ENCODE data around the gene CLRN3.

The CLRN3 gene

DNA sequence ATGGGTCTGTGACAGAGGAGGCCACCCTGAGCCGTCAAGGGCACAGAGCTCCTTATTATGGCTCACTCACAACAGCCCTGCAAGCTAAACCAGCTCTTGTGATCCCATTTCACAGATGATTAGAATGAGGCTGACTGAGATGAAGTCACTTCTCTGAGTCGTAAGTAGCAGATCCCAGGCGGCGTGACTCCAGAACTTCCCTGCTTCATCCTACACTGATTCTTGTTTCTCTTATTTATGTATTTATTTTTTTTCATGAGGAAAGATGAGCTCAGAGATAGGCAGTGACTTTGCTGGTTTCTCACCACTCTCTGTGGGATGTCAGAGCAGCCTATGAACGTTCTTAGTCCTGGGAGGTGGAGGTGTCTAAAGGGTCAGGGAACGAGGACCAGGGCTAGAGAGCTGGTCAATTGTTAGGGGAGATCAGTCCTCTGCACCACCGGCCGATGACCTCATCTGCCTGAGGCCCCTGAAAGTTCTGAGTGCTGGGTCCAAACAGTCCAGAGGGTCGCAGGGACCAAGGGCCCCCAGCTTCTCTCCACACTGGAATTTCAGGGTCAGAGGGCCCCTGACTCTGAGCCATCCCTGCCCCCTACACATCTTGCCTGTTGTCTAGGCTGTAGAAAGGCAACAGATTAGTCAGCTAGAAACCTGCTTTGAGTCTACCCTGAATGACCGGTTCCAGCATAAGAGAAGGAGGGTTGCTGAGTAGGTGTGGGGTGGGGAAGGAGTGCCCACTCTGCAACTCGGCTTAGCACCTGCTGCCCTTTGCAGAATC is 17.9 kb downstream of the CLRN3 start:
- DNase-seq (ENCODE audit: low read depth) = no peak

DNA sequence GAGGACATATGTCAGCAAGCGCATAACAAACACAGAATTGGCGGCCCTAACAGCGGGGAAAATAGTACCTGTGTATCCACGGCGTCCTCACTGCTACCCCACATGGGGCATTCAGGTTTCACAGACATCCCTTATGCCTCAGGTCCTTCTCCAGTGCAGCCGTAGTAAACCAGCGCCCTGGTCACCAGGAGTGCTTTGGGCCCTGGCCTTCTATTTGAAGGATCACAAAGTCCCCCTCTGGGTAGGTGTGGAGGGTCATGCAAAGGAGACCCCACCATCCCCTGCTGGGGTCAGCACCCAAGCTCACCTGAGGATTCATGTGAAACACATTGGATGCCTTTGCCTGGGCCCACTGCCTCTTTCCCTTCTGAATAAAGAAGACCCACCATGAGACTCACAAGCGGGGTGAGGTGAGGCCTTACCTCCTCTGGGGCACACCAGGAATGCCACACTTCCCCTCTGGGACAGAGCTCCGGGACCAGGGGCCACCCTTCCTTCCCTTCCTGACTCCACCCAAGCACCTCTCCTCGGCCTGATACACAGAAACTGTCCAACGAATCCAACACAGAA is 18.8 kb downstream of the CLRN3 start:
- no peak for DNase-seq (ENCODE audit: low read depth)

DNA sequence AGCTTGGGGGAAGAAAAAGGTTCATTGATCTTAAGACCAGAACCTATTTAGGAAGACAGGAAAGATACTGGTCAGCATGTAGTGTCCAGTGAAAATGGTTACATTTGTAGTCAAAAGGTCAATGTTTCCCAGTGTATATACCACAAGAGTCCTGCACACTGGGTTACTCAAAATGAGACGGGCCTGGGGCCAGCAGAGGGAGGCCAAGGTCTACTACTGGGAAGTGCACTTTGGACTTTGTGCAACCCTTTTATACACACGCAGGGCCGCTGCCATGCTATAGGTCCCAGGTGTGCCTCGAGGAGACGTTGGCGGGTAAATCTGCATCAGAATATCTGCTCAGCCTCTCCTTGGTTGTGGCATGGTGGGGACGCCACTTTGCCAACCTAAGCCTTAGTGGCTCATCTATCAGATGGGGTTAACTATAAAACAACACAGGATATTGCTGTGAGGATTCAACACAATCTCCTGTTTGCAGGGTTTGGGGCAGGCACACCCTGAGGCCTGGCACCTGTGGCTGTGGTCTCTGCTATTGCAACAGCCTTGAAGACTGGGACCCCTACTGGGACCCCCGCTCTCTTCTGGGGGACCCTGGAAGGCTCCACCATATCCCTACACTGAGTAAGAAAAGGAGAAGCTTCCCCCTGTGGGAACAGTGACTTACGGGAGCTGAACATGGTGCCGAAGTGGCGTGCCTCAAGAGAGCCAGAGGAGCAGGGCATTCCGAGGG is 19.7 kb downstream of the CLRN3 start:
- no peak for DNase-seq (ENCODE audit: low read depth)

DNA sequence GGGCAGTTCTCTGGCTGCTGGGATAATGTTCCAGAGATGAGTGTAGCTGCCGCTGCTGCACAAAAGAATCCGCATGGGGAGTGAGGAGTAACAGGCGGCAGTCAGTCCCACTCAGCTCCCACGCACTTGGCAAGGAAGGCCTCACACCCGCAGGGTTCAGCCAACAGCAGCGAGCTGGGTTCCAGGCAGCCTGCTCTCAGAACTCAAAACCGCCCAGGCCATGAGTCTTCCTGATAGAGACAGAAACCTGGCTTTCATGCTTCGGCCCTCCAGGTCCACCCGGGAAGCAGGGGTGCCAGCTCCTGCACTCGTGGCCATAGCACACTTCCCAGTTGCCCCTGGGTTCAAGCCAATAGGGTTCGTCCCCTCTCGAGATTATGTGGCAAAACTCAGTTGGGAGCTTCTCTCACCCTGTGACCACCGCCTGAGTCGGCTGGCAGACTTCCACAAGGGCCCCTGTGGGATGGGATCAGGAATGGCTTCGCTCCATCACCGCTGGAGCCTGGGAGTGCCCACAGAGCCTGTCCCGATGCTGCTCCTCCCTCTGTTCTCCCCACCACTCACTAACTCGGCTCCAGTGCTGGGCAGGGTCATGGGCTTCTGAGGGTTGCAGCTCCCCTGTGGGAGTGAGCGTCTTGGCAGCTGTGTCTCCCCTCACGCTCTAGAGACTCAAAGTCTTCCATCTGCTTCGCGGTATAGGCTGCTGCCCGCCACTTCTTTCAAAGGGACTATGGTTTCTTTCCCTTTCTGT is 20.6 kb downstream of the CLRN3 start:
- no peak for DNase-seq (ENCODE audit: low read depth)

DNA sequence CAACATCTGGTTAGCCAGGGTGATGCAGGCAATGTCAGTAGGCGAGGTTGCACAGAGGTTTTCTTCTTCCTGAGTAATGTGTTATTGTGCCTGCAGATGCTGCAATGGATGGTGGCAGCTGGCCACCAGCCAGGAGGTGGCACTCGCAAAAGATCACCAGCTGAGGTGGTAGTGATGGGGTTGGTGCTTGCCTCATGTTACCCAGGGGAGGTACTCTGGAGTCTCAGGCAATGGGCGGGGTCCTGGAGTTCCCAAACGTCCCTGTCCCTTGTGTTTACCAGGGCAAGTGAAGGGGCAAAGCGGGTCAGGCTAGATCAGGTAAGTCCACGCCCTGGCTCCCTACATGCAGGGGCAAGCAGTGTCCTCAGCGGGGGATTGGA is 21.1 kb downstream of the CLRN3 start:
- no peak for DNase-seq (ENCODE audit: low read depth)

DNA sequence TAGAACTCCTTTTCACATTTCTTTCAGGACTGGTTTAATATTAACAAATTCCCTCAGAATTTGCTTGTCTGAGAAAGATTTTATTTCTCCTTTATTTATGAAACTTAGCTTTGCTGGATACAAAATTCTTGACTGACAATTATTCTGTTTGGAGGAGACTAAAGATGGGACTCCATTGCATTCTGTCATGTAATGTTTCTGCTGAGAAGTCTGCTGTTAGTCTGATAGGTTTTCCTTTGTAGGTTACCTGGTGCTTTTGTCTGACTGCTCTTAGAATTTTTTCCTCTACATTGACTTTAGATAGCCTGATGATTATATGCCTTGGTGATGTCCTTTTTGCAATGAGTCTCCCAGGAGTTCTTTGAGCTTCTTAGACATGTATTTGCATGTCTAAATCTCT is 23.4 kb downstream of the CLRN3 start:
- DNase-seq (ENCODE audit: low read depth) = no peak

DNA sequence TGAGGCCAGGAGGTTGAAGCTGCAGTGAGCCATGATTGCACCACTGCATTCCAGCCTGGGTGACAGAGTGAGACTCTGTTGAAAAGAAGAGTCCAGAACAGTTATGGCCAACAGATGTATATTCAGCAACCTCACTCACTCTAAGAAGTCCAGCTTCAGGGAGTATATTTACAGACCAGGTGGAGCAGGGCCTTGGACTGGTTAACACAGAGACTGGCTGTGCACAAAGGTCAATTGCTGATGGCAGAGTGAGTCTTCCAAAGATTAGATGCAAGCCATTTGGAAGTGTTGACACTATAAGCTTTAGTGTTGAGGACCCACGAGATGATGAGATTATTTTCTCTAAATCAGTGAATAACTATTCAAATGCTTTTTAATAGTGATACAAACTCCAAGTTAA is 24.9 kb downstream of the CLRN3 start:
- DNase-seq (ENCODE audit: low read depth) = no peak

DNA sequence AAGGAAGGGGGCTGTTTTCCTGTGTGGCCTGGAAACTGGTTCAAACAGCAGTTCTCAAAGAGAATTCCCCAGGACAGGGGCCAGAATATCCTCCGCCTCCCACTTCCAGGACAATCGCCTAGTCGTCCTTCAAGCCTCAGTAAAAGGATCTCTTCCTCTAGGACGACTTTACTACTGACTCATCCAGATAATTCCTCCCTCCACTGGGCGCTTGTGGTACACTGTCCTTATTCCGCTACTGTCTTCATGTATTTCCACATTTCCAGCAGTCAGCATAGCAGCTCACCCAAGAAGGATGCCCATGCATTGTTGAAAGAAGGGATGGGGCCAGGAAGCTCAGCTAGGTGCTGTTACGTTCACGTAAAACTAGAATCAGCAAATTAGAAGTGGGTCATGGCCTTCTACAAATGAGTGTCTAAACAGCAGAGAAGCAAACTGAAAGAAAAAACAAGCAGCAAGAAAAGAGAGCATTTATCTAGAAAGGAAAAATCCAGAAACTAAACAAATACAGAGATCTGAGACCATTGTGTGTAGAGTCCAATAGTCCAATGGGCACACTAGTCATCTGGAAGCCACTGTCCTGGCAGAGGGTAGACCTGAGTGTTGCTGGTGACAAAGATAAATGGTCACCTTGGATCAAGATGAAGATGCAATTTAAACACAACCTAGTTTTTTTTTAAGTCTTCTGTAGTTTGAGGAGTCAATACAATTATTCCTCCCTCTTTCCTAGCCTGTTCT is 26.3 kb downstream of the CLRN3 start:
- no peak for DNase-seq (ENCODE audit: low read depth)

DNA sequence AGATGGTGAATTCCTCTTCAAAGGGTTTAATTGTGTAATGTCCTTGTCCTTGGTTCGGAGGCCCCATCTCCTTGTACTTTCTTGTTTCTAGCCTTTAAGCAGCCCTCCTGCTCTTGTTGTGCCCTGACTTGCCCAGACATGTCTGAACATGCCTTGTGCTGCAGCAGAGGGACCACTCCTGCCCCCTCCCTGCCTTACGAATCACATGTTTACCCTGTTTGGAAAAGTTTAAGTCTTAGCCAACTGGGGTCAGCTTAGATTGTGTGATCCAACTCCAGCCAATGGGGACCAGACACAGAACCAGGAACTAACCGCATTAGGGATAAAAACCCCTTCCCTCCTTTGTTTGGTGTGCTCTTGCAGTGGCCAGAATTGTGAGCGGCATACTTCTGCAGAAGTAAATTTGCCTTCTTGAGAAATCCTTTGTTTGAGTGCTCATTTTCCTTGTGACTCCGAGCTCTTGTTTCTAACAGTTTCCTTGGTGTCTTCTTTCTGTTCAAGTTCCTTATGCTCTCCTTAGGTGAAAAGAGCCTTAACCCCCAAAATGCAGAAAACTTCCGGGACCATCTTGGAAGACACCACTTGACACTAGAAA is 29.4 kb downstream of the CLRN3 start:
- no peak for DNase-seq (ENCODE audit: low read depth)

DNA sequence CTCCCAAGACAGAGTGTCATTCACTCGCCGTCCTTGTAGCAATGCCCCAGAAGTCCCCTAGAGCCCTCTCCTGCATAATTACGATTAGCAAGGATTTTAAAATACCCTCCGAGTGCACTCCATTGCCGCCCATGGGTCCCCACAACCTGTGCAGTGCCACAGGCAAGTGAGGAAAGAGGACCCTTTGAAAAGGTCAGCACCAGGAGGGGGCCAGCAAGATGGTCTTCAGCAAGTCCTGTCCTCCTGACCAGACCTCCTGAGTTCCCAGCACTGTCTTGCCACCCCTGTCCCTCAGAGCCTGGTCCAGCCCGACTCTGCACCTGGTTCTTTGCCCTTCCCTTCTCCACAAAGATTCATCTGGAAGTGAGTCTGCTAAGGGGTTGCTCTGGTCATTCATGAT is 32.1 kb downstream of the CLRN3 start:
- no peak for DNase-seq (ENCODE audit: low read depth)

DNA sequence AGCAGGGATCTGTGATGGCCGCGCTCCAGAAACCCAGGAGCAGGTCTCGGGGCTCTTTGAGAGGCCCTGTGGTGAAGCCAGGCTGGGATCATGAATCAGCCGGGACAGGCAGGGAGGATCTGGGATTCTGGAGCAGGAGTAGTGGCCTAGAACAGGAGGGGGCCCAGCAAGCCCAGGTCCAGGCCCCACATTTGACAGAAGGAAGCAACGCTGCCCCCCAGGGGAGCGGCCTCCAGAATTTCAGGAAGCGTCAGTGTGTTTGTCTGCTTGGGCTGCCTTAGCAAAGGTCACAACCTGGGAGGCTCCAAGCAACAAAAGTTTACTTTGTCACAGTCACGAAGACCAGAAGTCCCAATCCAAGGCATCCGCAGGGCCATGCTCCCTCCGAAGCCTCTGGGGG is 36.8 kb downstream of the CLRN3 start:
- no peak for DNase-seq (ENCODE audit: low read depth)

DNA sequence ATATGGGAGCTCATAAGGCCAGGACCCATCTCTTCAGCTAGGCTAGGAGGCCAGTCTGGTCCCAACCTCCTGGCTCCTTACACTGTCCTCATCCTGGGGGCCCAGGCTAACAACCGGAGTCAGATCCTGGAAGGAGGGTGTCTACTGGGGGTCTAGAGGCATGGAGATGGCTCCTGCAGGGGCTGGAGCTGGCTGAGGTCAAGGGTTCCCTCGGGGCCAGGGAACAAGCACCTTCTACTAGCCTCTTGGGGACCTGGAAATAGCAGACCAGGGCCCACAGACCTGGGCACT is 37.2 kb downstream of the CLRN3 start:
- DNase-seq (ENCODE audit: low read depth) = no peak

DNA sequence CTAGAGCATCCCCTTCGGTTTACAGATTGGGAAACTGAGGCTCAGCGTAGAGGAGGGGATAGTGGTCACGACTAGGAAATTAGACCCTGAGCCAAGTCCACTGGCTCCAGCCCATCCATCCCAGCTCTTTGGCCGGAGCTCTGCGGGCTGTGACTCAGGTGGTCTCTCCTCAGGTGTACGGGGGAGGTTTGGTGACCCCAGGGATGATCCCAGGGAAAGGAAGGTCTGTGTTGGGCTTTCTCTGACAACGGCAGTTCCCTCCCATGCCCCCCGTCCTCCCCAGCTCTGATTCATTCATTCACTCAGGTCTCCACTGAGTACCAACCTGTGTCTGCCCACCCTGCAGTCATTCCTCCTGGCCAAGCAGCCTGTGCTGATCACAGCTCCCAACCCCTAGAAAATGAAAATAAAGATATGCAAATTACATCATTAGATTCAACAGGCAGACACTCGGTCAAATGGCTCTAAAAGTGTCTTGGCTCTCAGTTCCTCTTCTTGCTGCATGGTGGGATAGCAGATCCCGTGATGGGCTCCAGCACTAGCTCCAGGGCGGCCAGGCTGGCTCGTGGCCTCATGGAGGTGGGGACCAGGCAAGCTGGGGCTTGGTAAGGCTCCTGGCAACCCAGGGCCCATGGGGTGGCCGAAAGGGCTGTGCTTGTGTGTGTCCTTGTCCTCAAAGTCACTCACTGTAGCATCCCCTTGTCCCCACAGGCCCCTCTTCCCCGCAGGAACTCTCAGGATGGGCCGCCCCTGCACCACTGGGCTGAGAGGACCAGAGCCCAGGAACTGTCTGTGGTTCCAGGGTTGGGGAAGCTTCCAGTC is 37.8 kb downstream of the CLRN3 start:
- no peak for DNase-seq (ENCODE audit: low read depth)

DNA sequence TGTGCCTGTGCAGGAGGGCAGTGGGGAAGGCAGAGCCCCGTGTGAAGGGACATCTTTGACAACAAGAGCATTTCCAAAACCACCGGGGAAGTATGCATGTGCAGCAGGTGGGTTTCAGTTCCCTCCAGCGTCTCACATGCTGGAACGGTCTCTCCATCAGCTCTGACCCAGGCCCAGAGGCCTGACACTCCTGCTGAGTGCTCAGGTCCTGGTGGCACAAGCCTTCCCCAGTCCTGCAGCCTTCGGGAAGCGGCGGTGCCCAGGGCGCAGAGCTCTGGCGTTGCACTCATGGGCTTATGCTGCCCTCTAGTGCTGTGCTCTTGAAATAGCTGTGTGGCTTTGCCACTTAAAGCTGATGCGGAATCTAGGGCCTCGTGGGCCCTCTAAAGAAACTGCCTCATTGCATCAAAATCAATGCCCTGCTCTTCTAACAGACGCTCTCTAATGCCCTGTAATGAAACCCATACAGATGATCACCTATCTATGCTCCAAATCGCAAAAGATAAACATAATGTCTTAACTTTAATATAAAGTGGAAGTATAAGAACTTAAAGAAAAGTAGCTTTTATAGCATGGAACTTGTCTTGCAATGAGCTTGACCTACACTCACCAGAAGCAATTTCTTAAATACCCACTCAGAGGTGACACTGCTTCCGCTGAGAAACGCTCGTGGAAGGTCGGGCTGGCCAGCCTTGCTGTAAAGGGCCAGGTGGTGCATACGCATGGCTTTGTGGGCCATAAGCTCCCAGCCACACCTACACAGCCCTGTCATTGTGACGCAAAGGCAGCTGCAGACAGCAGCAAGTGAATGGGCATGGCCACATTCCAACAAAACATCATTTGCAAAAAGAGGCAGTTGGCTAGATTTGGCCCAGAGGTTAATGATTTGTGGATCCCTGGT is 38.6 kb downstream of the CLRN3 start:
- peak; percentile 15 for DNase-seq (ENCODE audit: low read depth)

DNA sequence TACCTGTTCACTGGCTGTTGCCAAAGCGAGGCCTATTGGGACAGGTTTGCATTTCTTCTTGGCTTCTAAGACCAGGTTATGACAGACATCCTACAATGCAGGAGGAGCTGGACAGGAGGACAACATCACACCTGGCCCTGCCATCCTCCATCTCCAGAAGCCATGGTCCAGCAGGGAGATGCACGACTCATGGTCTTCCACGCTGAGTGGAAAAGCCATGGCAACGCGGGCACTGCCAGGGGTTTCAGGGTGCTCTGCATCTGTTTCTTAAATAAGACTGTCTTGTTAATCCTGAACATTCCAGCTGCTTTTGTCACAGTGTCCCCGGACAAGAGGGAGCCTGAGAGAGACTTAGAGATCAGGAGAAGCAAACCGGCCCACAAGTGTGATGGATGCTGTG is 40.3 kb downstream of the CLRN3 start:
- no peak for DNase-seq (ENCODE audit: low read depth)

DNA sequence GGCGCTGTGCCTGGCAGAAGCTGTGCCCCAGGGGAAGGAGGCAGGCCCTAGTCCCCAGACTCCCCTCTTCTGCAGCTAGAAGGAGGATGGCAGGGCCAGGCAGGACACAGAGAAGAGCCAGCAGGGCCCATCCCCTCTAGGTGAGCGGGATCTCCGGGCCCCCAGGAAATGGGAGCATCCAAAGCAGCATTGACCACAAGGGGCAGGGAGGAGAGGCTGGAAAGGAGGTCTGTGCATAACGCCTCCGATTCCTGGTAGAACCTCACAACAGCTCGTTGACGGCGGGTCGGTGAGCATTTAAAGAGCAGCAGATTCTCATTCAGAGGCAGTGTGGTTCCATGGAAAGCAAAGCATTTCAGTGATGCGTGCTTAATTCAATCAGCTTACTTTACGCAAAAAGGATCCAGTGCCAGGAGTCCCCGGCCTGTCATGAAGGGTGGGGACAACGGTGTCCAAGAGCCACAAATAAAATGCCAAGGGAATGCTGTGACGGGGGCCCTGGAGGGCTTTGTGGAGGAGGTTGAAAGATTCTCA is 41.0 kb downstream of the CLRN3 start:
- no peak for DNase-seq (ENCODE audit: low read depth)

DNA sequence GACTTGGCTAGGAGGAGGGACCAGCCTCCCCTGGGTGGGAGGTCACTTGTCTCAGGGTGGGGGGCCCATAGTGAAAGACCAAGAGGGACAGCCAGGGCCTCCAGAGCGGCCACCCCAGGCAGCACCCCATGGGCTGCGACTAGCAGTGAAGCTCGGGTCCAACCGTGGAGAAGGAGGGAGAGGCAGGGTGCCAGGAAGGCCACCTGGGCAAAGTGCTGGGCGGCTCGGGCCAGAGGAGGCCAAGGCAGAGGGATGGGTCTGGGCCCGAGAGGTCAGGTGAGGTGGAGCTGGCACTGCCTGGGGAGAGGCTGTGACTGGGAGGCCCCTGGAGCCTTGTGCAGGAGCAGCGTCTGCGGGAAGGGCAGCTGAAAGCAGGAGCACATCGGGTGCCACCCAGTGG is 41.8 kb downstream of the CLRN3 start:
- no peak for DNase-seq (ENCODE audit: low read depth)

DNA sequence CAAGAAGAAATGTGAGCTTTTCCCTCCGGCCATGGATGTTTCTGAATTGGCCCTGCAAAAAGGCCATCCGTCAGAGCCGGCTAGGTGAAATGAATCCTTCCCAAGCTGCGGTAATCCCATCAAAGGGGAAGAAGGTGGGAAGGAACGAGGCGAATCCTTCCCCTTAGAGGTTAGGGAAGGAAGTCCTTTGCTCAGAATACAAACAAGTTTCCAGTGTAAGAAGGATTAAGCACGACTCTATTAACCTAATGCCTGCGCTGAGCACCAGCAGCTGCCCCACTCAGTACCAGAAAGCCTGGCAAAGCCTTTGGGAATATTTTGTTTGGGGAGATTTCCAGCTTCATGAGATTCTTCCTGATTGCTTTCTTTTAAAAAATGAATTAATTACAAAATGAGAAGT is 42.8 kb downstream of the CLRN3 start:
- DNase-seq (ENCODE audit: low read depth) = no peak

DNA sequence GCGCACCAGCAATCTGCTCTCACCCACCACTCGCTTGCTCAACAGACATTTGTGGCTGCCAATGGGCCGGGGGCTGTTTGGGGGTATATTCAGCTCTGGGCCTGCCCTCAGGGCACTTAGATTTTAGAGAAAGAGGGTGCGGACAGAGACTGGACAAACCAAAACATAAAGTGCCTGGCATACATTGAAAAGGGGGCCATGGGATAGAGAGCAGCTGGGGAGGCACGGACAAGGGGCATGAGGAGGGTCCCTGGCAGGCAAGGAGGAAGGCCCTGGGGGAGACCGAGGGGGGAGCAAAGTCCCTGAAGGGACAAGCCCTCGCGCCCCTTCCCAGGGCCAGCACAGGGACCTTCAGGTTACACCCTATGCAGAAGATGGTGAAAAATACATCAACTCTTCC is 43.5 kb downstream of the CLRN3 start:
- DNase-seq (ENCODE audit: low read depth) = no peak

DNA sequence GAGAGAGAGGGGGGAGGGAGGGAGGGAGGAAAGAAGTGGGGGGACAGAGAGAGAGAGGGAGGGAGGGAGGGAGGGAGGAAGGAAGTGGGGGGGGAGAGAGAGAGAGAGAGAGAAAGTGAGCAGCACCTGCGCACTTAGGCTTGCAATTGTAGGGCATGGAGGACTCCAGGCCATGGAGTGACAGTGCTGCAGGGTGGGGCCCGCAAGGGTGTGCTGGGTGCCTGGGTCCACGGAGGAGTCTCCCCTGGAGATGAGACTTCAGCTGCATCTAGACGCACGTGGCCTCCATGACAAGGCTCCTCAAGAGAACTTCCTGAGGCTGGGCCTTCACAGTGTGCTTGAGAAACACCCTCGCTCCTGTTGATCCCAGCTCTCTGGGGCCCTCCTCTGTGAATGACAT is 44.5 kb downstream of the CLRN3 start:
- DNase-seq (ENCODE audit: low read depth) = no peak

Data from activated T-helper 9 cell treated with anti-CD3 and anti-CD28 coated beads, Interleukin-2, amount 50 U/mL, for 16 hours (primary cell).